HG02763 (cell line): Measurements from ENCODE around the gene CENPN.

Experiments used
- ATAC-seq: cut with Tn5 transposase; IDR thresholded peaks from one replicate; pipeline ENCODE4 v1.9.1; 2021; ENCODE audit warnings: mild to moderate bottlenecking, moderate library complexity; ENCODE audit not compliant: unreplicated experiment

The CENPN gene, protein sequence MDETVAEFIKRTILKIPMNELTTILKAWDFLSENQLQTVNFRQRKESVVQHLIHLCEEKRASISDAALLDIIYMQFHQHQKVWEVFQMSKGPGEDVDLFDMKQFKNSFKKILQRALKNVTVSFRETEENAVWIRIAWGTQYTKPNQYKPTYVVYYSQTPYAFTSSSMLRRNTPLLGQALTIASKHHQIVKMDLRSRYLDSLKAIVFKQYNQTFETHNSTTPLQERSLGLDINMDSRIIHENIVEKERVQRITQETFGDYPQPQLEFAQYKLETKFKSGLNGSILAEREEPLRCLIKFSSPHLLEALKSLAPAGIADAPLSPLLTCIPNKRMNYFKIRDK

GRCh38 chr16:81006813-81007695 lies at the start of gene CENPN, which contains the start of gene CMC2:
TSS of gene CENPN (plus strand) at chr16:81007214. CDS start at chr16:81011940, 4,726 bp downstream.
TSS of gene CMC2 (minus strand) at chr16:81006885. CDS start at chr16:80997394, 9,491 bp downstream.
- ATAC-seq, result peak; percentile 78

DNA sequence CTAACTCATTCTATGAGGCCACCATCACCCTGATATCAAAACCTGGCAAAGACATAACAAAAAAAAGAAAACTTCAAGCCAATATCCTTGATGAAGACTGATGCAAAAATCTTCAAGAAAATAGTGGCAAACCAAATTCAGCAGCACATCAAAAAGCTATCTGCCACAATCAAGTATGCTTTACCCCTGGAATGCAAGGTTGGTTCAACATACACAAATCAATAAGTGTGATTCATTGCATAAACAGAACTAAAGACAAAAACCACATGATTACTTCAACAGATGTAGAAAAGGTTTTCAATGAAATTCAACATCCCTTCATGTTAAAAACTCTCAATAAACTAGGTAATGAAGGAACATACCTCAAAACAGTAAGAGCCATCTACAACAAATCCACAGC lies 48.7 kb upstream of the CENPN start:
- no peak for ATAC-seq

- ATAC-seq, result no peak
Measured at GRCh38 chr16:80962879-80963278, 44.1 kb upstream of the CENPN start.

GRCh38 chr16:80964351-80964750 lies 42.7 kb upstream of the CENPN start:
- ATAC-seq, result no peak

DNA sequence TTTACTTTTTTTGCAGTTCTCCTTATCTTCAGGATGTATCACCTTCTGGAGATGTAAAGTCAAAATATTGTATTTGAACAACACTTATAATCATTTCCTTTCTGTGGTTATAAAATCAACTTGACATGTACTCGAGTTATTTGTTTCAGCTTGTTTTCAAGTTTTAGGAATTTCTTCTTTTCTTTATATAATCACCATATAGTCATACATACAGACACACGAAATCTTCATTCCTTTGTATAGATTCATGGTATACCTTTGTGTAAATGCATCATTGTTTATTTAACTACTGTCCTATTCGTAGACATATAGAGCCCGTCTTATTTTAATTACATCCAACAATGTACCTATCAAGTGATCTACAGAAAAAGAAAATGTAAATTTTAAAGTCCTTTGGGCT lies 40.4 kb upstream of the CENPN start:
- no peak for ATAC-seq

DNA sequence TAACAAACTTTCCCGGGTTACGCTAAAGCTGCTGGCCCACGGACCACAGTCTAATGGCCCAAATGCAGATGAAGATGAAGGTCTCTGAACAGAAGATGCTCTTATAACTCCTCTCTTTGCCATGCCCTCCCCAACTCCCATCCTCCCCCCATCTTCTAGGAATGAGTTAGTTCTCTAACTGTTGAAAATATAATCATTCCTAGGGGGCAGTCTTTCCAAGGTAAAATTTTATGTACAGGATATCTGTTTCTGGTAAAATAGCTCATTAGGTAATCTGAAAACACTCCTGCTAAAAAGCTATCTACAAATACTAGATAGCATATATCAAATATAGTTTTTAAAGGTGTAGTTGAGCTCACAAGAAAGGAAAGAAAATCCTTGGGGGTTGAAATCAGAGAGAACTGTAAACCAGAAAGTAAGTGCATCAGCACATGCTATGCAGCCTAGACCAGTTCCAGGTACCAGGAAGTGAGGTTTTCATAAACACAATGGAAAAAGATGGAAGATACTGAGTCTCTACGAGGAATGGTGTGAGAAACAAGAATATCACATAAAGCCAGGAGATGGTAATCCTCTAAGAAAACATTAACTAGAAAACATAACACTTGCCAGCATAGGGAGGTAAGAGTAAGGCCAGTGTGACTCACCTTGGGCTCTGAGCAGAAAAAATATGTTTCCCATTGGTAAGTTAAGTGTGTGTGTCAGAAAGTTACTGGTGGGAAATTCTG lies 38.5 kb upstream of the CENPN start:
- no peak for ATAC-seq

- ATAC-seq, result no peak
Measured at GRCh38 chr16:80969114-80969484, 37.9 kb upstream of the CENPN start.

- ATAC-seq, result peak; percentile 61
Measured at GRCh38 chr16:80971819-80972218, 35.2 kb upstream of the CENPN start.

- ATAC-seq, result no peak
Measured at GRCh38 chr16:80972611-80973010, 34.4 kb upstream of the CENPN start.

DNA sequence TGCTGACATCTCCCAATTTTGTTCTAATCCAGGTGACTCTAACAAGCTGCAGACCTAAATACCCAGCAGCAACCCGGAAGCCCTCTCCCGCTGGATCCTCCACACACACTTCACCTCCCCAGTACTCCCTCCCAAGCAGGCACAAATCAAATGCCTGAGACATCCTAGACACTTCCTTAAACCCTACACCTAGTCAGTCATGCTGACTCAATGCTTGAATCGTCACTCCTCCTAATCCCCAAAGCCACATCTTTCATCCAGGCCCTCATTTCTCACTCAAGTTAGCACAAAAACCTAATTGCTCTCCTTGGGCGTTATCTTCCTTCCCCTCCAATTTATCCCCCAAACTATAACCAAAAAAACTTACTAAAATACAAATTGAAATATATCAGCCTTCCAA lies 33.0 kb upstream of the CENPN start:
- no peak for ATAC-seq

DNA sequence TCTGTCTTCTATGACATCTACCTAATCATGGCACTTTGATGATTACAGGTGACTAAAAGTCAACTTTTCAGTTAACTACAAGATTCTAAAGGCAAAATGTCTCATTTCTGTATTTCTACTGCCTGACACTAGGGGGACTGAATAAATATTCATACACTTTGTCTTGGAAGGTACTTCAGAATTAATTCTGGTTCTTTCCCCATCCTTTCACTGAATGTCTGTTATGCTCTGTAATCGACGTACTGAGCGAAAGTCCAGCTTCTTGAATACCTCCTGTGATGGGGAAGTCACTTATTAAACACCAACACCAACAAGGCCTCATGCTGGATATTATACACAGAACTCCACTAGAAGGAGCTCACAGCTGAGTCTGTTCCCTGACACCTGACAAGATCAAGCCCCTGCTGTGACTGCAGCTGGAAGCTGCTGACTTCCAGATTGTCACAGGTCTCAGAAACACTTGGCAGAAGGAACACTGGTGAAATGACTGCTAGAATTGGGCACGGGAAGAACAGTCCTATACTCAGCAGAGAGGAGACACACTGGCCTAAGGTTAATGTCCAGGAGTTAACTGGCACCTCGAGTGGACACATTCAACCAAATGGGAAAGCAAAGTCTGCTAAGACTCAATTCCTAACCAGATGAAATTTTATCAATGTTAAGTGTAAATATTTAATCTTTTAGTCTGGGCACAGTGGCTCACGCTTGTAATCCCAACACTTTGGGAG lies 32.2 kb upstream of the CENPN start:
- no peak for ATAC-seq

- ATAC-seq, result no peak
Measured at GRCh38 chr16:80976946-80977345, 30.1 kb upstream of the CENPN start.

DNA sequence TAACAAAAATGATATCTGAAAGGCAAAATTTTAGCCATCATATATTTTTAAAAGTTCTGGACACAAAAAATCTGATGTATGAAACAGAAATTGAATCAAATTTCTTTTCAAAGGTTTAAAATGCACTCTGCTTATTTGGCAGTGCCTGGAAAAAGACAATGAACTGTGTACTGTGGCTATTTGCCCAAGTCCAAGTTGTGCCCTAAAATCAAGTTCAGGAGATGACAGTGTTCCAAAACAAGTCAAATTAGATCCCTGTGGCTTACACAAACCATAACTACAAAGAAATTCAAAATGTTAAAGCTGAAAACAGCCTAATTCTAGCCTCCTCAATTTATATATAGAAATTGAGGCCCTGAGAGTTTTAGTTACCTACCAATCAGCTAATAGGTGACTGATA lies 25.9 kb upstream of the CENPN start:
- ATAC-seq, result no peak

DNA sequence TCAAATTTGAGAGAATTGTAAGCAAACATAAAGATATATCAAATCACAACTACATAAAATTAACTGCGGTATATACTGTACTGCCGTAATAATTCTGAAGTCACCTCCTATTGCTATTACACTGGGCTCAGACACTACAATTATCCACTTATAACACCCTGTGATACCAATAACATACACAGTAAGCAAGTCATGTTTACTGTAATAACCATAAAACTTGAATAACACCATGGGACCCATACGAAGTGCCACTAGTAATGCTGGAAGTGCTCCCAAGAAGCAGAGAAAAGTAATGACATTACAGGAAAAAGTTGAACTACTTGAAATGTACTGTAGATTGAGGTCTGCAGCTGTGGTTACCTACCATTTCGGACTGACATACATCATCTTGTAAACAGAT lies 24.4 kb upstream of the CENPN start:
- ATAC-seq, result no peak

DNA sequence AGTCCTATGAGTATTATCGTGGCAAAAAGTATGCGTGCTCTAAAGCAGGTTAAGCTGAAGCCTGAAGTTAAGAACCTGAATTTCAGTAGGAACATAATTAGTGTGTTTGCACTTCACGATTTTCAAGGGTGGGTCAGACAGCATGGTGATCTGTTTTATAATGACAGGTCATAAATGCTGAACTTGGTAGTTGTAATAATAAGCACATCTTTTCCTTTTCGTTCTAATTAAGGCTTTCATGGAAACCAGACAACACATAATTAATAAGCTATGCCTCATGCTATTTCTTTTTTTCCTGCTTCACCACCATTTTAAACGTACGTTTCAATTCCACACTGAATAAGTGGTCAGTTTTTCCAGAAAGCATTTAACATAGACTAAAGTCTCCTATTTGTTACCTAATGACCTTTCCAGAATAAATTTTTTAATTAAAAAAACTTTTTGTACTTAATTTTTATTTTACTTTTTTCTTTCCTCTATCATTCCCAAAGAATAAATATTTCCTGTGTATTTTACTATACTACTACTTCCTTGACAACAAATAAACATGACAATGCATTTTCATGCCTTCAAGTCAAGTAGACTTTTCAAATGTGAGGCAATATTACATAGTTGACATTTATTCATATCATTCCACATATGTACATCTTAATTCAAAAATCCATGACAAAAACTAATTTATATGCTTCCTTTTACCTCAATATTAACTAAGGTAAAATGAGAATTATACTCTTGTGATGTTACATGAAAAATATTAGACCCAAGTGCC lies 22.7 kb upstream of the CENPN start:
- no peak for ATAC-seq

GRCh38 chr16:80985611-80986010 lies 21.4 kb upstream of the CENPN start:
- no peak for ATAC-seq

- ATAC-seq, result no peak
Measured at GRCh38 chr16:80986557-80986956, 20.5 kb upstream of the CENPN start.

DNA sequence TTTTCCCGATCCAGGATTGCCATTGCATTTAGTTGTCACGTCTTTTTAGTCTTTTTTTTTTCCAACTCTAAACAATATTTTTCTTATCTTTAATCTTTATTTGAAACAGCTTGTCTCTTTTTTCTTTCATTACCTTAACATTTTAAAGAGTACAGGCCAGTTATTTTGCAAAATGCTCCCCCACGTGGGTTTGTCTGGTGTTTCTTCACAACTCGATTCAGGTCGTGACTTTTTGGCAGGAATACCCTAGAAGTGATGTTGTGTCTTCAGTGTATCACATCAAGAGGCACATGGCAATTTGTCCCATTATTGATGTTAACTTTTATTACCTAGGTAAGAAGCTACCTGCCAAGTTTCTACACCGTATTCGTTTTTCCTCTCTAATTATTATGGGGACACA lies 18.3 kb upstream of the CENPN start:
- no peak for ATAC-seq

GRCh38 chr16:80989801-80990200 lies 17.2 kb upstream of the CENPN start:
- ATAC-seq, result no peak

DNA sequence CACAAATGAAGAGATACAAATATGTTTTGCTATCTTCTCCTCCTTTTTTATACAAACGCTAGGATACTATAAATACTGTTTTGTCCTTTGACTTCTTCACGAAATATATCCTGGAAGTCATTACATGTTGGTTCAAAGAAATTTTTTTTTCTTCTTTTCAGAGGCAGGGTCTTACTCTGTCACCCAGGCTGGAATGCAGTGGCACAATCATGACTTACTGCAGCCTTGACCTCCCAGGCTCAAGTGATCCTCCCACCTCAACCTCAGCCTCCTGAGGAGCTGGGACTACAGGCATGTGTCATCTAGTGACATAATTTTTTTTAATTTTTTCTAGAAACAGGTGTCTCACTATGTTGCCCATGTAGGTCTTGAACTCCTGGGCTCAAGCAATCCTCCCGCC lies 16.4 kb upstream of the CENPN start:
- ATAC-seq, result no peak
